Stimulated activated CD4-positive, alpha-beta T cell treated with anti-CD3 and anti-CD28 coated beads, Interleukin-1b, Interleukin-23, amount 100 ng/mL, for 1 hour (primary cell): ENCODE results near the gene SPATS2L.
"Not testable (repeated sequence)": the region's sequence is repeated elsewhere in the genome, so short reads cannot be mapped to it uniquely, and the experiment has no call there.

Experiments used
- DNase-seq, 2 donors: peaks; one replicate each; pipeline ENCODE4 v3.0.0-alpha.2; 2020; ENCODE audit warnings: low read depth in 2 of 2

The SPATS2L gene

DNA sequence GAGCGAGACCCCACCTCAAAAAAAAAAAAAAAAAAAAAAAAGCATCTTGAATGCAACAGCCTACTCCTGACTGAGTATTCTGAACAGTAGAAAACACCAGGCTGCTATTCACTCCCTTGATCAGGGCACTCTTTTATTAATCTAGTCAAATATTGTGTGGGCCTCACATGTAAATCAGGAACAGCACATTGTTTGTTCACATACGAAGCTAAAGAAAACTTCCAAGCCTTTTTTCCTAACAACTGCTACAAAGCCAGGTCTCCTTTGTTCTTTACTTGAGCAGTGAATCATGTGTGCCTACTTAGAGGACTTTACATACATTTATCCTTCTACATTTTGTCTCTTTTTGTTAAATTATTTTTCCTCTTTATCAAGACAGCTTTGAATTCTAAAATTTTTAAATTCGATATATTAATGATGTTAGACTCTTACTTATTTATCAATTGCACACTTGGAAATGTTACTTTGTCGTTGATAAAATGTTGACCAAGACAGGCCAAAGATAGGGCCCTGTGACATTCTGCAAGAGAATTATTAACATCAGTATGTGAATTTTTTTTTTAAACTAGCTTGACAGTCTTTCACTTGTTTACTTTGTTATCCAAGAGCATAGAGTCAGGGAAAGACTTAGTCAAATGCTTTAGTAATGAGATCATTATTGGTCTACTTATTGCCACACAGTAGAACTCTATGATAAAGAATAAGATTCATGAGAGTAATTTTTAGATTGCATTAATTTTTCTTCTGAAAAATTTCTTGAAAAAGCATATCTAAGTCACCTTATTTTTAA lies 13.2 kb downstream of the SPATS2L start:
- no peak for DNase-seq

DNA sequence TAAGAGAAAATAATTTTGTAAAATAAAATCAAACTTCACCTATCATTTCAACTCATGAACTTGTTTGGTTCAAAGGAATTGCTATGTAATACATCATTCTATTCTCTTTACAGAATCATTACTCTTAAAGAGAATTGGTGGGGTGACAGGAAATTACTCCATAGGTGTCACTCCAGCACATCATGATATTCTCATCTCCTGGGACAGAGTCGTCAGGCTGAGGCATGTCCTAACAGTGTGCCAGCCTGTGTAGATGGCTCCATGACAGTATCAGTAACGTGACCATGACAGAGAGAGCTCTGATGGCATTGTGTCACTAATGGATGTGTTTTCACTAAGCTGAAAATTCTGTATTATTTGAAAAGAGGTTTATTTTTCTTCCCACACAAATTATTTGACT lies 13.9 kb downstream of the SPATS2L start:
- no peak for DNase-seq

DNA sequence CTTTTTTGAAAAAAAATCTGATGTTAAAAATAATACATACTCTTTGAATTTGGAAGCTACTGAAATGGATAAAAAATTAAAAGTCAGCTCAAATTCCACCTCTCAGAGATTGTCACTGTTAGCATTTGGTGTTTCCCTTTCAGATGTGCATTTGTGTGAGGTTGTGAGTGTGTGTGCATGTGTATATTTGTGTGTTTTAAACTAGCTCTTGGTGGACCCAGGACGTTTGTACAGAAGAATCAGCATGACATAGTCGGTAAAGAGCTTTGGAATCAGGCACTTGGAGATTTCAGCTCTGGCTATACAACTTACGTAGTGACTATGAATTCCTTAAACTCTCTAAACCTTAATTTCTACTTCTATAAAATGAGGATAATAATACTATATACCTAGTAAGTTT lies 14.5 kb downstream of the SPATS2L start:
- no peak for DNase-seq

DNA sequence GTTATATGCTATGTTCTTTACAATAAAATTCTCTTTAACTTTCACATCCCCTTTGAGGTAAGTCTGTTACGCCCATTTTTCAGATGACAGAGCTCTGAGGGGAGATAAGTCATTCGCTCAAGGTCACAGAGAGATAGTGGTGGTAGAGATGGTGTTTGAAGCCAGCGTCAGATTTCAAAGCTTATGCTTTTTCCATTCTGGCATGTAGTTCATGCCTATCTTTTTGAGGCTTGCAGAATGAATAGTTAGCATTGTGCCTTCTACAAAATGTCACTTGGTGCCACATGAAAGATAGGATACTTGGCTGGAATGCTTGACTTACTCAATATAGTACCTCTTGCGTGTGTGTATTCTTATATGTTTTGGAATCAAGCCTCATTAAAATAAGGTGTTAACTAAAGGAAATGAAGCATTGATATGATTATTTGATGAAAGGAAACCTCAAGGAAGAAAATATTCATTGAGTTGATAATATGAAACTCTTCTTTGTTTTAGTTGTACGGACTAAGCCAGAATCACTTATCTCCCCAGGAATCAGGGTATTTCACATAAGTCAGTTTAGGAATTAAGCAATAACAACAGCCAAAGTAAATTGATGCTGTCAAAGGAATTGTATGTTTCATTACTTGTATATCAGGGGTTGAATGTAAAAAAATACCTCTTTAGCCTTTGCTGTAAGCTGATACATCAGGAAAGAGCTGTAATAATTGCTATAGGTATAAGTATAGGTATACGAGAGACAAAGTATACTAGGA lies 15.5 kb downstream of the SPATS2L start:
- DNase-seq = no peak

- no peak for DNase-seq
Observed at GRCh38 chr2:200322607-200323006, 16.1 kb downstream of the SPATS2L start.

GRCh38 chr2:200324362-200324761 lies 17.9 kb downstream of the SPATS2L start:
- DNase-seq = no peak

GRCh38 chr2:200329384-200329783 lies 22.9 kb downstream of the SPATS2L start:
- no peak for DNase-seq

DNA sequence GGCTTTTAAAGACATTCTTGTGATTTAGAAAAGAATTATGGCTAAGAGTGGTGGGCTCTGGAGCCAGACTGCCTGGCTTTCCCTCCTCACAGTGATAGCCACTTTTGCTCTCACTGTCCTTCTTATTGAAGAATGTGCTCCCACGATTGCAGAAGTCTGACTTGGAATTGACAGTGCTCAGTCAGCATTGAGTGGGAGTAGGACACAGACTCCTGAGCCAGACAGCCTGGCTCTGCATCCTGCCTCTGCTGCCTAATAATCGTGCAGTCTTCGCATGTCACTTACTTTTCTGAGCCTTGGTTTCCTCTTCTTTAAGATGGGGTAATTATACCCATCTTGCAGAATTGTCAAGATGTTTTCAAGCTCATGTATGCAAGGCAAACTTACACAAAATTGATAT lies 23.3 kb downstream of the SPATS2L start:
- DNase-seq = no peak

- no peak for DNase-seq
Observed at GRCh38 chr2:200330351-200331060, 24.0 kb downstream of the SPATS2L start.

DNA sequence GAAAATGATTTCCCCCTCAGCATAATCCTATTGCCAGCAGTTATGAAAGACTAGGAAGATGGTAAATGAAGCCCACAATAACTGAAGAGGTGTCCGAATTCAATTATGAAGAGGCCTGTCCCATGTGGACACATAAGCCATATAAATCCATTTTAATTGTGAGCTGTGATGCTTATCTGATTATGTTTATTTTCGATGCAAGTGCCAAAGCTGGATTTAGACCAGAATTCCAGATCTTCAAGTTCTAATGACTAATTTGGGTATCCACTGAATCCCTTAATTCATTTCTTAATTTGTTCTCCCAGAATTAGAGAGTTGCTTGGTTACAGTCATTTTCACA lies 24.5 kb downstream of the SPATS2L start:
- no peak for DNase-seq

DNA sequence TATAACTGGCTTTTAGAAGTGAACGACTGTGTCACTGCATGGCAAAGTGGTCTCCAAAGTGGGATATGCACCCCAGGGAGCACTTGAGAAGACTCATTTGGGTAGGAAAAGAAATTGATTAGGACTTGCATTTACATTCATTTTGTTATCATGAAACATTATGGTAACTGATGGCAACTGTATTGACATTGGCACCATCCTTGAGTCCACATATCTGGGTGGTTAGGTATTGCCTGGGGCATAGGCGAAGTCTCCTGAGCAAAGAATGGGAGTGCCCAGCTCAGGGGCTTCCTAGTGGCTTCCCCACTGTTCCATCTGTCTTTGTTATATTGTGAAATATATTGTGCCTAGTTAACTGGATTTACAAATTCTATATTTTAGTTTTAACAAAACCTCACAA lies 29.2 kb downstream of the SPATS2L start:
- DNase-seq = no peak

DNA sequence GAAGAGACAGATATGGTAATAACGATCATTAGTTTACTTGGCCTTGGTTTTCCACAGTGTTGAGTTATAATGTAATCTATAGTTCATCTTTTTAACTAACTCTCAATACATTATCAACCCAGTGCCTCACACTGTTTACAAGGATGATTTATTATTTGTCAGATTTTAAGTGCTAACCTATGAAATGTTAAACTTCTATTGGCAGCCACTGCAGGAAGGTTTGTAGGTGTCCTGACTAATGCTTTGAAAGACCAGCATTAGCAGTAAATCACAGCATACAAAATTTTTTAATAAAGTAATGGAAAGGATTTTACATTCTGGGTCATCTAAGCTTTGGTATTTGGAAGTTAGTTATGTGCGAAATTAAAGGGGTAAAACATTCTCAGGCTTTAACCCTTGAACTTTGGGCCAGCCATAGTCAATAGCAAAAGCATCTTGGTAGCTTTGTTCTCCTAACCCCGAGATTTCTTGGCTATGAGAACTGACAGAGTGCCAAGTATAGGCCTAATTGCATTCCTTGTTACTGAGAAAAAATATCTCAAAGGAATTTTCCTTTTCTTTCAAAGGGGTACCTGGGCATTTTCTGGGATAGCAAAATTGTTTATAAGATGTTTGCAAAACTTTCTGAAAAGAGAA lies 30.6 kb downstream of the SPATS2L start:
- DNase-seq = no peak

DNA sequence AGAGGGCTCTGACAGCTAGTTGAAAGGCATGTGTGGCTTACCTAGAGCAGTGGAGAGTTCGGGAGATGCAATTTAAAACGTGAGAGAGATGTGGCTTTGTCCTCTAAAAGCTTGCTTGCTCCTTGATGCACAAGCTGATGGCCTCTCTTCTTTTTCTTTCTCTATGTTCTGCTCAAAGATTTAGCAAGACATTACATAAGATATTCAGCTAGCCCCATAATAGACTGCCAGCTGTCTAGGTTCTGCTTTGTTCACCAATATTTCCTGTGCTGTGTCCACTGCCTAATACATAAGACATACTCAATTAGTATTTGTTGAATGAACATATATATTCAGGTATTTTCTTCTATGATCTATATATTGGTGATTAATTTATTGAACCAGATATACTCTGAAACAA lies 31.1 kb downstream of the SPATS2L start:
- DNase-seq = no peak

DNA sequence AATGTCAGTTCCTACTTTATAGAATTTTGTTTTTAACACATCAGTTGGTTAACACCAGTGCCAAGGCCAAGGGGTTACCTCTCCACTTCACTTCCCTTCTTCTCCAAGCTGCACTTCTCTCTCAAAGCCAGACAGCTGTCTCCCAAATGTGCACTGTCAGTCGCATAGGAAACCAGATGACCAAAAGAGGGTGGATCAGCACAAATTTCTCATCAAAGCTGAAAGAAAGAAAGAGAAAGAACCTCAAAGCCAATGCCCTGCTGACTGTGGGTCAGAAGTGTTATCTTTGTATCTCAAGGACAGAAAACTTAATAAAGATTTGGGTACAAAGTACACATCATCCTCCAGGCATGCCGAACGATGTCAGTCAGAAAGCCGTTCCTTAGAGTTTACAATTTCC lies 32.2 kb downstream of the SPATS2L start:
- DNase-seq = no peak

DNA sequence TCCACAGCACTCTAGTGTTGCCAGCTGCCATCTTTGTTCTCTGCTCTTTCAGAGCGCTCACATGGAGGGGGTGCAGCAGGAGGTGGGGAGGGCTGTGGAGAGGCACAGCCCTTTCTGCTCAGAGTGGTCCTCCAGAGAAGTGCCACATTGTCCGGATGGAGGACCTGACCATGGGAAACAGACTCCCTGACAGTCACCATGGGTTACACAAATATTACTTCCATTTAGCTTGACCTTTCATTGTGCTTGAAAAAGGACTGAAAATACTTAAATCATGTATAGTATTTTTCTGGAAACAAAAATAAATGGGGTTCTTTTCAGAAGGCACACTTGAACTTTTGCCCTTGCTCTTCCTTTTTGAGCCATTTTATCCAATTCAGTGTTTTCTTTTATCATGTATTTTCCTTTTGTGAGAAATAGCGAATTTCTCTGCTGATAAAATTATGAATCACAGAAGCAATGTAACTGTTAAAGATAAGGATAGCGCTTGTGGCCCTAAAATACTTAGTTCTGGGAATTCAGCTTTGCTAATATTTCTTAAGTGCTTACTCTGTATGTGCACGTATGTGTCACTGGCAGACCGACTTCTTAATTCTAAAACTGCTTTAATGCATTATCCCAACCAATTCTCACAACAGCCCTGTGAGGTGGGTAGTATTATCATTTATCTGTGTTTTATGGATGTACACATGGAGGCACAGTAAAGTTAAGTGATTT lies 34.2 kb downstream of the SPATS2L start:
- DNase-seq = no peak

DNA sequence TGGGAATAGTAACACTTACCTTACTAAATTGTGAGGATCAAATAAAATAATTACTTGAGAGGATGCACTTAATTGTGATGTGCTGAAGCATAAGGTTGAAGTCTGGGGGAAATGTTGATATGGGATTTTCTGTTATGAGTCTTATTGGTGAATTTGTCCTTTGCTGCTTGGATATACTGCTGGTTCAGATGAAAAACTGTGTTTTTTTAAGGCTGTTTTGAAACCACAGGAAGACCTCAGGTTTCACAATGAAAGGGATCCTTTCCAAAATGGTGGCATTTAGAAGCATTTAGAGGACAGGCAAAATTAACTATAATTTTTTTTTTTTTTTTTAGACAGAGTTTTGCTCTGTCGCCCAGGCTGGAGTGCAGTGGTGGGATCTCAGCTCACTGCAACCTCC lies 34.9 kb downstream of the SPATS2L start:
- DNase-seq = no peak

GRCh38 chr2:200342235-200342634 lies 35.7 kb downstream of the SPATS2L start:
- no peak for DNase-seq

DNA sequence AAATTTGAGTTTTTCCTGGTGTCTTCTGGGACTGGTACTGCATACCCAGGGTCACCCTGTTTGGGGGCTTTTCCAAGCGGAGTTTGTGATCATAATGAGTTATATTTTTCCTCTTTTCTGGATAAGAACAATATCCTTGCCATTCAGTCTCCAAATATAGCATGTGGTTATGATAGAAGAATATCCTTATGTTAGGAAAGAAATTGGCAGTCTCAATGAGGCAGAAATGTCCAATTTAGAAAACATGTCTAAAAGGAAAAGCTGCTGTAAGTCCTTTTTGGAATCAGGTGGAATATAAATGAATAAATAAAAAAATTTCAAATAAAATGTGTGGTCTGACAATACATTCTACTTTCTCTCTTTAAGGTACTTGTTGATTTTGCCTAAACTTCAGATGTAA lies 36.2 kb downstream of the SPATS2L start:
- no peak for DNase-seq

DNA sequence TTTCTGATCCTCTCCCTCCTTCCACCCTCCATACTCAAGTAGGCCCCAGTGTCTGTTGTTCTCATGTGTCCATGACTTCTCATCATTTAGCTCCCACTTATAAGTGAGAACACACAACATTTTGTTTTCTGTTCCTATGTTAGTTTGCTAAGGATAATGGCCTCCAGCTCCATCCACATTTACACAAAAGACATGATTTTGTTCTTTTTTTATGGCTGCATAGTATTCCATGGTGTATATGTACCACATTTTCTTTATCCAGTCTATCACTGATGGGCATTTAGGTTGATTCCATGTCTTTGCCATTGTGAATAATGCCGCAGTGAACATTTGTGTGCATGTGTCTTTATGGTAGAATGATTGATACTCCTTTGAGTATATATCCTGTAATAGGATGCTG lies 37.7 kb downstream of the SPATS2L start:
- DNase-seq = not testable (repeated sequence)

DNA sequence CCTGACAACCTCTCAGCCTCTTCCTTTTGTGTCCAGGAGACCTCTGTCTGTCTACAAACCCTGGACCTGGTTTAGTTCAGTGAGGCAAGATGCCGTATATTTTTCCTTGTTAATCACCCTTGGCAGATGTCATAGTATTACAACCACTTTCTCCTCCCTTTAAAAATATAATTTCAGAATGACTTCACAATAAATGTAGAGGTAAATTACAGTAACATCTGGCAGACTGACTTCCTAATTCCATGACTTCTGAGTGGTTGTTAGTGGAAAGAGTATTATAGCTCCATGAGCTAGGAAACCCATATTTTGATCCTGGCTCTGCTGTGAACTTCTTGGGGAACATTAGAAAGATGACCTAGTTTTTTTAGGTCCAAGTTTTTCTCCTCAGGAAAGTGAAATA lies 39.5 kb downstream of the SPATS2L start:
- no peak for DNase-seq

DNA sequence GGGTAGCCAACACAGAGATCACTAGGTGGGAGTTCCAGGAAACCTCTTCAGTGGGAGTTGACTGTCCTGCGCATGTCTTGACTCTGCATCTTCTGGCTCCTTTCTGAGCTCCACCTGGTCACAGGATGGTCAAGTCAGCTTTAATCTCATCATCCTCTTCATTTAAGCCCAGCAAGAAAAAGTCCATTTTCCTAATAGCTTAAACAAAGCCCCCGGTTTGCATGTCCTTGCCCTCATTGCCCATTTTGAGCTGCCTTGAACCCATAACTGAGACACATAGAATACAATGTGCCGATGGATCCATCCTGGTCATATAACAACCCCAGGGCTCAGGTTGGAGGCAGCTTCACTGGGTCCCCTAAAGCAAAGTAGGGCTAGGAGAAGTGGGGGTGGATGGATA lies 40.8 kb downstream of the SPATS2L start:
- no peak for DNase-seq
